K562 (cell line): ENCODE results near the gene AGPAT3. TPM values are rescaled to one million over a fixed set of nuclear protein-coding genes. Genes with fewer than 3 reads are reported as not detected.

Experiments used
- ATAC-seq: fragments of 200-7000 bp; cut with Tn5 transposase; 3 replicates; pipeline ENCODE4 v1.9.1; 2020; ENCODE audit warnings: moderate library complexity
- BruUV-seq: library from RNA; stranded (reverse); fragments of 400-500 nt; replicated peaks from 2 replicates; lab custom pipeline; 2021; lab: Mats Ljungman, UMichigan
- CTCF ChIA-PET: fragments of 300-600 bp; formaldehyde crosslinking; extraction: SDS; loops from one replicate; lab custom pipeline; 2021; ENCODE audit warnings: low intra/inter-chr PET ratio; lab: Yijun Ruan, JAX
- POLR2A ChIA-PET: fragments of 300-600, 350-650 bp; sonication (Branson Sonifier 250); formaldehyde crosslinking; extraction: SDS; loops from one replicate; lab custom pipeline; 2021; ENCODE audit warnings: antibody characterized with exemption, inconsistent platforms; lab: Yijun Ruan, JAX
- DNase-seq, 4 experiments: peaks; one replicate each; pipeline versions ENCODE4 v3.0.0 to v3.0.0-alpha.2; 2011 to 2018; ENCODE audit warnings: low spot score in 3 of 4, mixed read lengths in 3 of 4; ENCODE audit errors: extremely low read depth in 1 of 4
- FAIRE-seq: peaks from 2 replicates; lab custom pipeline; 2011; peaks lifted over from hg19 to GRCh38; lab: Jason Lieb, UNC
- H2AFZ ChIP-seq: 2 replicates; pipeline ENCODE4 v1.6.0; 2011; ENCODE audit warnings: low read depth, low read length, control low read depth, inconsistent platforms
- H3K27ac ChIP-seq: fragments of 200-600 bp; 3 replicates; pipeline ENCODE4 v1.8.0; 2011; ENCODE audit warnings: low read depth, mild to moderate bottlenecking, control low read depth, inconsistent platforms, low read length, moderate library complexity, mixed read lengths; ENCODE audit errors: extremely low read depth
- H3K27me3 ChIP-seq, 2 experiments: fragments of 300-600 bp in 1 of 2; 2 replicates in 1 of 2; 3 replicates in 1 of 2; pipeline versions ENCODE4 v1.6.0 to v1.8.0; 2011; ENCODE audit warnings: inconsistent platforms in 2 of 2, low read length in 2 of 2, mild to moderate bottlenecking in 1 of 2, mixed read lengths in 1 of 2, moderate library complexity in 1 of 2; ENCODE audit not compliant: control insufficient read depth in 2 of 2, insufficient read depth in 2 of 2
- H3K36me3 ChIP-seq: fragments of 300-600 bp; 3 replicates; pipeline ENCODE4 v1.8.0; 2011; ENCODE audit warnings: mild to moderate bottlenecking, low read length, inconsistent platforms; ENCODE audit not compliant: control insufficient read depth, insufficient read depth
- H3K4me1 ChIP-seq, 2 experiments: fragments of 200-600 bp in 1 of 2; replicated peaks in 1 of 2; 2 replicates in 1 of 2; 3 replicates in 1 of 2; pipeline versions ENCODE4 v1.5.1 to v1.8.0; 2011; ENCODE audit warnings: inconsistent platforms in 2 of 2, low read length in 2 of 2, mild to moderate bottlenecking in 1 of 2, mixed read lengths in 1 of 2, moderate library complexity in 1 of 2; ENCODE audit not compliant: control insufficient read depth in 2 of 2, insufficient read depth in 2 of 2
- H3K4me2 ChIP-seq: 2 replicates; pipeline ENCODE4 v1.6.1; 2011; ENCODE audit warnings: low read length, control low read depth, inconsistent platforms, mixed read lengths; ENCODE audit not compliant: insufficient read depth
- H3K4me3 ChIP-seq: fragments of 200-600 bp; sonication (generic), shearing (Covaris generic); 2 replicates; pipeline ENCODE4 v1.5.1; 2016; ENCODE audit warnings: control low read depth, inconsistent platforms
- H3K79me2 ChIP-seq: fragments of 200-600 bp; 3 replicates; pipeline ENCODE4 v1.8.0; 2011; ENCODE audit warnings: low read length, inconsistent platforms; ENCODE audit not compliant: control insufficient read depth, insufficient read depth
- H3K9ac ChIP-seq, 2 experiments: 2 replicates each; pipeline versions ENCODE4 v1.6.0 to v1.6.1; 2011; ENCODE audit warnings: low read depth in 2 of 2, low read length in 2 of 2, control low read depth in 1 of 2, inconsistent platforms in 1 of 2, mild to moderate bottlenecking in 1 of 2, mixed read lengths in 1 of 2; ENCODE audit not compliant: insufficient read depth in 1 of 2
- H3K9me1 ChIP-seq: one replicate; pipeline ENCODE4 v1.6.0; 2011; ENCODE audit warnings: inconsistent platforms, mild to moderate bottlenecking, low read length, moderate library complexity; ENCODE audit not compliant: control insufficient read depth, insufficient read depth
- H3K9me3 ChIP-seq: replicated peaks from 2 replicates; pipeline ENCODE4 v1.5.1; 2011; ENCODE audit warnings: low read depth, low read length, inconsistent platforms; ENCODE audit not compliant: control insufficient read depth, insufficient read depth
- H4K20me1 ChIP-seq: replicated peaks from 2 replicates; pipeline ENCODE4 v1.6.1; 2011; ENCODE audit warnings: low read length, inconsistent platforms, mixed read lengths; ENCODE audit not compliant: control insufficient read depth, insufficient read depth
- ATF1 ChIP-seq, 2 experiments: fragments of 450-650 bp in 1 of 2; IDR thresholded peaks; 2 replicates each; pipeline ENCODE4 v1.6.1; 2016; ENCODE audit warnings: missing compliant biosample characterization in 1 of 2, missing genetic modification characterization in 1 of 2
- BDP1 ChIP-seq: IDR thresholded peaks from 3 replicates; pipeline ENCODE4 v1.6.1; 2011; ENCODE audit not compliant: insufficient read length, insufficient read depth
- MXI1 ChIP-seq: IDR thresholded peaks from 2 replicates; pipeline ENCODE4 v1.6.1; 2011; ENCODE audit warnings: low read depth, mild to moderate bottlenecking, improper control_type of control experiment, low read length
- POLR2AphosphoS2 ChIP-seq: IDR thresholded peaks from 2 replicates; pipeline ENCODE4 v1.6.1; 2012; ENCODE audit warnings: low read length, improper control_type of control experiment
- POLR2G ChIP-seq: fragments of 200-400 bp; formaldehyde crosslinking; IDR thresholded peaks from 2 replicates; pipeline ENCODE4 v1.6.1; 2017; ENCODE audit warnings: low read depth, mild to moderate bottlenecking, antibody characterized with exemption, low read length, moderate library complexity
- RBM14 ChIP-seq: fragments of 200-400 bp; formaldehyde crosslinking; IDR thresholded peaks from 2 replicates; pipeline ENCODE4 v1.6.1; 2018; ENCODE audit warnings: low read depth, mild to moderate bottlenecking, low read length, moderate library complexity, borderline replicate concordance; ENCODE audit not compliant: insufficient read depth
- SMARCA5 ChIP-seq: fragments of 450-650 bp; IDR thresholded peaks from 2 replicates; pipeline ENCODE4 v1.6.1; 2016
- WGBS: fragments of 100-300 bp; shearing (Covaris generic); methylation state at CpG from one replicate; pipeline ENCODE4 v1.1.6; 2016; ENCODE audit warnings: low coverage, mixed read lengths; ENCODE audit not compliant: insufficient coverage; ENCODE audit errors: missing lambda C conversion rate; 5-methylcytosine and 5-hydroxymethylcytosine counted together
- in situ Hi-C: fragments of 300-500 bp; cut with MboI; formaldehyde crosslinking; loops from 4 replicates; pipeline ENCODE4 v1.15.0; 2018; ENCODE audit warnings: inconsistent platforms, mixed read lengths
- intact Hi-C: fragments of 100-400 bp; cut with micrococcal nuclease; formaldehyde crosslinking; loops from 2 replicates; pipeline ENCODE4 v1.14.2; 2022
- polyA plus RNA-seq, 8 experiments: library from polyadenylated mRNA; depleted of rRNA in 4 of 8; stranded (reverse) in 5 of 8; unstranded in 3 of 8; fragments of >200 nt; fragmentation: Nextera tagmentation in 2 of 8; fragmentation: Illumina TruSeq in 1 of 8; extraction: Ambion mirVana in 2 of 8; extraction: Trizol in 1 of 8; gene quantifications; 2 replicates each; pipeline versions ENCODE4 v1.2.1 to v1.2.3, GENCODE V29; 2011 to 2014; ENCODE audit warnings: inconsistent platforms in 1 of 8, missing spikeins in 1 of 8
- total RNA-seq, 7 experiments: library from RNA; depleted of rRNA in 6 of 7; stranded (reverse); fragments of >200 nt in 6 of 7; fragmentation: Illumina TruSeq in 2 of 7; extraction: Trizol in 2 of 7; gene quantifications; 2 replicates each; pipeline versions ENCODE4 v1.2.1 to v1.2.3, GENCODE V29; 2011 to 2021; ENCODE audit warnings: low replicate concordance in 1 of 7
- TF ChIP-seq, protein P1 (sequence below): IDR thresholded peaks from 3 replicates; pipeline ENCODE4 v1.6.1; 2011; ENCODE audit warnings: borderline replicate concordance, mild to moderate bottlenecking; ENCODE audit not compliant: insufficient read length, insufficient read depth
- TF ChIP-seq, protein P2 (sequence below): fragments of 250-450 bp; sonication (Bioruptor Pico); IDR thresholded peaks from 2 replicates; pipeline ENCODE4 v1.4.0; 2020; ENCODE audit warnings: borderline replicate concordance

AGPAT3 gene
- total and polyA plus RNA-seq, 9 of the 15 experiments (the other 6 are each of a cell fraction or from before 2014, with no cell fraction given) = 1.5 to 88.4 (median 35.7) TPM

- Histone ChIP-seq H3K4me3 (no peak overlapping the region), H3K27me3 (no peaks in the 10 kb centered on the region), H3K79me2 (no peaks in the 10 kb centered on the region), H3K9ac (0 out of 4 replicates have a peak overlapping the region, but pooled peaks of 1 of the 2 experiments have one; percentile 20), H3K36me3 (peaks cover 34% of the 10 kb centered on the region; the same call in 2 of the 3 replicates), H3K9me3 (no peaks in the 10 kb centered on the region), H3K4me2 (no peak overlapping the region), H3K4me1 (peaks cover 0 to 49% of the 10 kb centered on the region in 2 experiments; a peak in 3 of 5 replicates), H3K9me1 (no peaks in the 10 kb centered on the region), H4K20me1 (no peaks in the 10 kb centered on the region; the same call in 1 of the 2 replicates), H2AFZ (no peak overlapping the region), H3K27ac (no peak overlapping the region)
- intact Hi-C loops = no loop called here
- DNase-seq = no peak
- CTCF ChIA-PET = interaction anchor here (0.8 kb wide), 1 partner anchor 45 kb away, joined by 3 read pairs; no protein-coding TSS in a partner anchor
- FAIRE-seq = no peak
- ATAC-seq = no peak
- BruUV-seq = TSS peak; percentile 50
- TF ChIP-seq ATF1 (CRISPR knock-in tag; IDR thresholded peaks at IDR 0.05) (no peak), ATF1 (tag; IDR thresholded peaks at IDR 0.05) (no peak), BDP1 (no peak), SMARCA5 (no peak), MXI1 (no peak), POLR2G (peak; percentile 57), POLR2AphosphoS2 (0 out of 2 replicates have a peak, but pooled peaks have one; percentile 42), RBM14 (0 out of 2 replicates have a peak, but pooled peaks have one; percentile 17)
- TF ChIP-seq, protein P1, sequence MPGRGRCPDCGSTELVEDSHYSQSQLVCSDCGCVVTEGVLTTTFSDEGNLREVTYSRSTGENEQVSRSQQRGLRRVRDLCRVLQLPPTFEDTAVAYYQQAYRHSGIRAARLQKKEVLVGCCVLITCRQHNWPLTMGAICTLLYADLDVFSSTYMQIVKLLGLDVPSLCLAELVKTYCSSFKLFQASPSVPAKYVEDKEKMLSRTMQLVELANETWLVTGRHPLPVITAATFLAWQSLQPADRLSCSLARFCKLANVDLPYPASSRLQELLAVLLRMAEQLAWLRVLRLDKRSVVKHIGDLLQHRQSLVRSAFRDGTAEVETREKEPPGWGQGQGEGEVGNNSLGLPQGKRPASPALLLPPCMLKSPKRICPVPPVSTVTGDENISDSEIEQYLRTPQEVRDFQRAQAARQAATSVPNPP = no peak
- TF ChIP-seq, protein P2, sequence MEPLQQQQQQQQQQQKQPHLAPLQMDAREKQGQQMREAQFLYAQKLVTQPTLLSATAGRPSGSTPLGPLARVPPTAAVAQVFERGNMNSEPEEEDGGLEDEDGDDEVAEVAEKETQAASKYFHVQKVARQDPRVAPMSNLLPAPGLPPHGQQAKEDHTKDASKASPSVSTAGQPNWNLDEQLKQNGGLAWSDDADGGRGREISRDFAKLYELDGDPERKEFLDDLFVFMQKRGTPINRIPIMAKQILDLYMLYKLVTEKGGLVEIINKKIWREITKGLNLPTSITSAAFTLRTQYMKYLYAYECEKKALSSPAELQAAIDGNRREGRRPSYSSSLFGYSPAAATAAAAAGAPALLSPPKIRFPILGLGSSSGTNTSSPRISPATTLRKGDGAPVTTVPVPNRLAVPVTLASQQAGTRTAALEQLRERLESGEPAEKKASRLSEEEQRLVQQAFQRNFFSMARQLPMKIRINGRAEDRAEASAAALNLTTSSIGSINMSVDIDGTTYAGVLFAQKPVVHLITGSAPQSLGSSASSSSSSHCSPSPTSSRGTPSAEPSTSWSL = no peak
- 85% methylated on average over 24 of the region's 25 CpGs for WGBS
- POLR2A ChIA-PET = interaction anchor here (0.9 to 1.2 kb wide), 4 partner anchors 8 to 173 kb away, joined by 3 read pairs; no protein-coding TSS in a partner anchor
- in situ Hi-C loops = no loop called here
These were observed 118.9 kb downstream of the AGPAT3 start for GRCh38 chr21:43983860-43984420.
